MM.1S (cell line): ENCODE data around the gene SPATS1.

Experiments
- DNase-seq: peaks from one replicate; pipeline ENCODE4 v3.0.0-alpha.2; 2015
- H2AFZ ChIP-seq: fragments of 300-600 bp; sonication (generic); 2 replicates; pipeline ENCODE4 v1.6.0; 2016; ENCODE audit warnings: antibody characterized with exemption, low read length
- H3F3A ChIP-seq: fragments of 300-600 bp; sonication (generic); 2 replicates; pipeline ENCODE4 v1.6.1; 2016; ENCODE audit warnings: mild to moderate bottlenecking, antibody characterized with exemption, low read length, moderate library complexity, mixed read lengths; ENCODE audit not compliant: insufficient read depth
- H3K27ac ChIP-seq: fragments of 300-600 bp; sonication (generic); 2 replicates; pipeline ENCODE4 v1.5.1; 2016; ENCODE audit warnings: mild to moderate bottlenecking, low read length
- H3K27me3 ChIP-seq: fragments of 300-600 bp; sonication (generic); replicated peaks from 2 replicates; pipeline ENCODE4 v1.6.0; 2016; ENCODE audit warnings: low read length; ENCODE audit not compliant: insufficient read depth
- H3K36me3 ChIP-seq: fragments of 300-600 bp; sonication (generic); replicated peaks from 2 replicates; pipeline ENCODE4 v1.6.1; 2016; ENCODE audit warnings: mild to moderate bottlenecking, low read length, mixed read lengths; ENCODE audit not compliant: insufficient read depth
- H3K4me1 ChIP-seq: fragments of 300-600 bp; sonication (generic); 2 replicates; pipeline ENCODE4 v1.6.1; 2016; ENCODE audit warnings: low read length, mixed read lengths
- H3K4me2 ChIP-seq: fragments of 300-600 bp; sonication (generic); 2 replicates; pipeline ENCODE4 v1.6.0; 2016; ENCODE audit warnings: low read depth, low read length
- H3K4me3 ChIP-seq: fragments of 300-600 bp; sonication (generic); 2 replicates; pipeline ENCODE4 v1.5.1; 2016; ENCODE audit warnings: low read length, mixed read lengths
- H3K79me2 ChIP-seq: fragments of 300-600 bp; sonication (generic); 2 replicates; pipeline ENCODE4 v1.6.1; 2016; ENCODE audit warnings: mixed run types, low read length, mixed read lengths
- H3K9ac ChIP-seq: fragments of 300-600 bp; sonication (generic); 2 replicates; pipeline ENCODE4 v1.6.1; 2016; ENCODE audit warnings: low read length, mixed read lengths
- H3K9me2 ChIP-seq: fragments of 300-600 bp; sonication (generic); replicated peaks from 2 replicates; pipeline ENCODE4 v1.6.1; 2016; ENCODE audit warnings: mild to moderate bottlenecking, low read length, mixed read lengths; ENCODE audit not compliant: insufficient read depth
- H3K9me3 ChIP-seq: fragments of 300-600 bp; sonication (generic); replicated peaks from 2 replicates; pipeline ENCODE4 v1.6.1; 2016; ENCODE audit warnings: mild to moderate bottlenecking, low read length, mixed read lengths; ENCODE audit not compliant: insufficient read depth
- H4K20me1 ChIP-seq: fragments of 300-600 bp; sonication (generic); 2 replicates; pipeline ENCODE4 v1.6.1; 2016; ENCODE audit warnings: mild to moderate bottlenecking, low read length, moderate library complexity, mixed read lengths; ENCODE audit not compliant: insufficient read depth
- EZH2 ChIP-seq: fragments of 300-600 bp; sonication (generic); optimal IDR thresholded peaks from 2 replicates; pipeline ENCODE3; 2017; ENCODE audit warnings: low read depth, mild to moderate bottlenecking, antibody characterized with exemption, low read length, mixed read lengths
- EZH2phosphoT487 ChIP-seq: fragments of 300-600 bp; sonication (generic); IDR thresholded peaks from 2 replicates; pipeline ENCODE4 v1.6.1; 2018; ENCODE audit warnings: antibody characterized with exemption, low read length
- TF ChIP-seq, protein P1 (sequence below): fragments of 300-600 bp; sonication (generic); IDR thresholded peaks from 2 replicates; pipeline ENCODE4 v1.5.1; 2016; ENCODE audit warnings: antibody characterized with exemption, low read length, mixed read lengths

The SPATS1 gene

DNA sequence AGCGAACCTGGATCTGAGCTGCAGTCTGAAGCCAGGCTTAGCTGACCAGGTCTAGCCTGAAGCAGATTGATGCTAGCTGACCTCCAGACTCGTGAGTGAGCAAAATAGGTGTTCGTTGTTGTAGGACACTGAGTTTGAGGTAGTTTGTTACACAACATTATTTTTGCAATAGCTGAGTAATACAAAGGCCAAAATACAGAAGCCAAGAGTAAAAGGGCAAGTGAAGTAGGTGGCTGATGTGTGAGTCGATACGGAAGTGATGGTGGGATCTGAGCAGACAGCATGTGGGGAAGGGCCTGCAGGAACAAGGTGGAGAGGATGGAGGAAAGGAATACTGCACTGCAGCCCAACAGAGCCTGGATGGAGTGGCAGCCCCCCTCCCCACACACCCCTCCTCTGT lies 8.5 kb upstream of the SPATS1 start:
- Histone ChIP-seq H3K27ac (no peak overlapping the region), H3K27me3 (0 out of 2 replicates have a peak, but pooled peaks cover 8% of the 10 kb centered on the region), H3F3A (no peaks in the 10 kb centered on the region), H3K4me2 (no peak overlapping the region), H3K9me2 (no peaks in the 10 kb centered on the region), H3K4me3 (no peak overlapping the region), H3K9ac (no peak overlapping the region), H3K9me3 (no peaks in the 10 kb centered on the region), H3K36me3 (no peaks in the 10 kb centered on the region), H4K20me1 (no peaks in the 10 kb centered on the region), H3K79me2 (no peaks in the 10 kb centered on the region), H2AFZ (no peak overlapping the region), H3K4me1 (peaks cover 4% of the 10 kb centered on the region; the same call in 1 of the 2 replicates)
- no peak for DNase-seq
- TF ChIP-seq, protein P1, sequence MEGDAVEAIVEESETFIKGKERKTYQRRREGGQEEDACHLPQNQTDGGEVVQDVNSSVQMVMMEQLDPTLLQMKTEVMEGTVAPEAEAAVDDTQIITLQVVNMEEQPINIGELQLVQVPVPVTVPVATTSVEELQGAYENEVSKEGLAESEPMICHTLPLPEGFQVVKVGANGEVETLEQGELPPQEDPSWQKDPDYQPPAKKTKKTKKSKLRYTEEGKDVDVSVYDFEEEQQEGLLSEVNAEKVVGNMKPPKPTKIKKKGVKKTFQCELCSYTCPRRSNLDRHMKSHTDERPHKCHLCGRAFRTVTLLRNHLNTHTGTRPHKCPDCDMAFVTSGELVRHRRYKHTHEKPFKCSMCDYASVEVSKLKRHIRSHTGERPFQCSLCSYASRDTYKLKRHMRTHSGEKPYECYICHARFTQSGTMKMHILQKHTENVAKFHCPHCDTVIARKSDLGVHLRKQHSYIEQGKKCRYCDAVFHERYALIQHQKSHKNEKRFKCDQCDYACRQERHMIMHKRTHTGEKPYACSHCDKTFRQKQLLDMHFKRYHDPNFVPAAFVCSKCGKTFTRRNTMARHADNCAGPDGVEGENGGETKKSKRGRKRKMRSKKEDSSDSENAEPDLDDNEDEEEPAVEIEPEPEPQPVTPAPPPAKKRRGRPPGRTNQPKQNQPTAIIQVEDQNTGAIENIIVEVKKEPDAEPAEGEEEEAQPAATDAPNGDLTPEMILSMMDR = no peak
- TF ChIP-seq EZH2phosphoT487 = no peak
- no peak for TF ChIP-seq EZH2

DNA sequence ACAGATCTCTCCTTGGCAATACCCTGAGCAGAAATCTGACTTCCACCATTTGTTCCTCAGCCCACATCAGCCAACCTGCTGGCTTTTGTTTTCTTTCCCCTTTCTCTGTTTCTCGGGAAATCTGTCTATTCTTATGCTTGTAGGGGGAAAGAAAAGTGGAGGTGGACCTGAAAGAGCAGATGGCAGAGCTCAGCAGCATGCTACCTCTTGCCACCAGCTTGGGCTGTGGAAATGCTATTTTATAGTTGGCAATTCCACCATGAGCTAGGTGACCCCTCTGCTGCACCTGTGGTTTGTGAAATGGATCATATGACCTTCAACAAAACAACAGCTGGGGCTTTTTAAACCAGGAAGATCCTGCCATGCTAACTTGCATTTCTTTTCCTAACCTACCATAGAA lies 6.8 kb upstream of the SPATS1 start:
- H3K4me2 ChIP-seq = peak overlapping the region; percentile 13; the same call in 1 of the 2 replicates
- H3K36me3 ChIP-seq = no peaks in the 10 kb centered on the region
- no peak overlapping the region for H3K4me3 ChIP-seq
- H3K9ac ChIP-seq = no peak overlapping the region
- 0 out of 2 replicates have a peak overlapping the region, but pooled peaks have one; percentile 11 for H2AFZ ChIP-seq
- DNase-seq = peak; percentile 20
- H3K9me3 ChIP-seq = no peaks in the 10 kb centered on the region
- H3F3A ChIP-seq = no peaks in the 10 kb centered on the region
- H3K27me3 ChIP-seq = no peaks in the 10 kb centered on the region
- no peaks in the 10 kb centered on the region for H4K20me1 ChIP-seq
- no peak overlapping the region for H3K27ac ChIP-seq
- TF ChIP-seq, protein P1 = no peak
- peaks cover 4% of the 10 kb centered on the region; the same call in 1 of the 2 replicates for H3K4me1 ChIP-seq
- H3K79me2 ChIP-seq = no peaks in the 10 kb centered on the region
- no peaks in the 10 kb centered on the region for H3K9me2 ChIP-seq

DNA sequence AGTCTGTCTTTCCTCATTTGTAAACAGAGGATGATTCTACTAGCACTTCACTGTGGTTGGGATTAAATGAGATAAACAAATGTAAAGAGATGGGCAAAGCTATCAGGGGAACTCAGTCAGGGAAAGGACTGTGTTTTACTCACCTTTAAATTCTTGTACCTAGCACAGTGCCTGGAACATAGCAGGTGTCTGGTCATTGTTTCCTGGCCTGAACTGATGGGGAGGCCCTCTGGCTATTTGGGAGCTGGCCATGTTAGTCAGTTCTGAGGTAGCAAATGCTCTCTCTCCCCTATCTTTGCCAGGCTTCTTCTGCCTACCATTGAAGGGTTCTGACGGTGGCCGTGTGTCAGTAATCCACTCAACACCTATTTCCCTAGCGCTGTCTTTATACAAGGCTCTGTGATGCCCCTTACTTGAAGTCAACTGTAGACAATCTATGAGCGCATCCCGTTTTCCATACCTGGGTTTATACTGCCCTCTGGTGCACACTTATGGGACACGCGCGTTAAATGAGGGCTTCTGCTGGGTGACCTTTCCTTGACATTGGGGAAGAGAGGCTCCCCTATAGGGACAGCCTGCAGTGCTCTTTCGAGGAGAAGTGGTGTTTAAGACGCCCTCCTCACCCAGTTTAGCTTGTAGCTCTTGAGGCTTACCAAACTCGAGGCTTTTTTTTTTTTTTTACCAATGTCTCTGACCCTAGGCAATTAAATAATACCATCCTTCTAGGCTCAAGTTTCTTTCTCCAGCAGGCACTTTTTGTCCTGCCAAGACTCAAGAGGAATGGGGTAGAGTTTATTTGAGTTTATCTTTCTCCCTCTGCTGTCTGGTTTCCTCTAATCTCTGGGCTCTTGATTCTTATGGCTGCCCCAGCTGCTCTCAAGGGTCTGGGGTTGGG lies 4.0 kb upstream of the SPATS1 start:
- H3K4me1 ChIP-seq = peaks cover 4% of the 10 kb centered on the region; the same call in 1 of the 2 replicates
- H2AFZ ChIP-seq = no peak overlapping the region
- H3K9me3 ChIP-seq = no peaks in the 10 kb centered on the region
- peak; percentile 69 for DNase-seq
- H3K9me2 ChIP-seq = no peaks in the 10 kb centered on the region
- no peaks in the 10 kb centered on the region for H3K27me3 ChIP-seq
- no peak overlapping the region for H3K9ac ChIP-seq
- H3K79me2 ChIP-seq = no peaks in the 10 kb centered on the region
- H4K20me1 ChIP-seq = no peaks in the 10 kb centered on the region
- TF ChIP-seq EZH2phosphoT487 (no peak), EZH2 (no peak)
- TF ChIP-seq, protein P1 = peak; percentile 76
- no peak overlapping the region for H3K27ac ChIP-seq
- no peak overlapping the region for H3K4me2 ChIP-seq
- no peak overlapping the region for H3K4me3 ChIP-seq
- H3F3A ChIP-seq = no peaks in the 10 kb centered on the region
- no peaks in the 10 kb centered on the region for H3K36me3 ChIP-seq
